Measurements from ENCODE around the gene DBR1.
A peak's percentile ranks its signal among the peaks of the same experiment; 100 is the strongest.
"Not testable (repeated sequence)": the region's sequence is repeated elsewhere in the genome, so short reads cannot be mapped to it uniquely, and the experiment has no call there.

Gene DBR1

GRCh38 chr3:138148503-138148902 is 26.2 kb downstream of the DBR1 start:
- H3K36me3 ChIP-seq (replicated peaks; ENCODE audit: insufficient read depth, low read length): no peaks in the 10 kb centered on the region
- no peaks in the 10 kb centered on the region for H3K9me2 ChIP-seq (replicated peaks; ENCODE audit: insufficient read depth, low read length)
- H3F3A ChIP-seq (ENCODE audit: insufficient read depth, low read length): no peaks in the 10 kb centered on the region
- H3K4me2 ChIP-seq (ENCODE audit: low read depth, low read length): no peak overlapping the region
- H3K9me3 ChIP-seq (replicated peaks; ENCODE audit: insufficient read depth, low read length): no peaks in the 10 kb centered on the region
- TF ChIP-seq EZH2phosphoT487 (IDR thresholded peaks at IDR 0.05; ENCODE audit: low read length) (no peak), CTCF (IDR thresholded peaks at IDR 0.05; ENCODE audit: low read length) (no peak), EZH2 (optimal IDR thresholded peaks at IDR 0.05; ENCODE audit: low read depth, low read length) (no peak)
- no peak overlapping the region for H2AFZ ChIP-seq (ENCODE audit: low read length)
- no peaks in the 10 kb centered on the region for H3K79me2 ChIP-seq (ENCODE audit: low read length)
- no peak overlapping the region for H3K4me3 ChIP-seq (ENCODE audit: low read length)
- DNase-seq: no peak
- no peaks in the 10 kb centered on the region for H4K20me1 ChIP-seq (ENCODE audit: insufficient read depth, low read length)
- H3K27me3 ChIP-seq (replicated peaks; ENCODE audit: insufficient read depth, low read length): no peaks in the 10 kb centered on the region
- H3K4me1 ChIP-seq (ENCODE audit: low read length): no peaks in the 10 kb centered on the region
- no peak overlapping the region for H3K27ac ChIP-seq (ENCODE audit: low read length)
- no peak overlapping the region for H3K9ac ChIP-seq (ENCODE audit: low read length)

- H3K9me3 ChIP-seq (replicated peaks; ENCODE audit: insufficient read depth, low read length); DNase-seq; H3K4me2 ChIP-seq (ENCODE audit: low read depth, low read length); H2AFZ ChIP-seq (ENCODE audit: low read length); H3K27ac ChIP-seq (ENCODE audit: low read length); H4K20me1 ChIP-seq (ENCODE audit: insufficient read depth, low read length); H3K36me3 ChIP-seq (replicated peaks; ENCODE audit: insufficient read depth, low read length); H3K9me2 ChIP-seq (replicated peaks; ENCODE audit: insufficient read depth, low read length); H3K4me3 ChIP-seq (ENCODE audit: low read length); H3K9ac ChIP-seq (ENCODE audit: low read length); H3K27me3 ChIP-seq (replicated peaks; ENCODE audit: insufficient read depth, low read length); H3K79me2 ChIP-seq (ENCODE audit: low read length); H3F3A ChIP-seq (ENCODE audit: insufficient read depth, low read length): not testable (repeated sequence)
- peaks cover 13% of the 10 kb centered on the region for H3K4me1 ChIP-seq (ENCODE audit: low read length)
These were observed 32.5 kb downstream of the DBR1 start for GRCh38 chr3:138142181-138142580.

- Histone ChIP-seq H3K4me2 (ENCODE audit: low read depth, low read length) (peak overlapping the region; percentile 28; the same call in 1 of the 2 replicates), H2AFZ (ENCODE audit: low read length) (no peak overlapping the region), H3K27ac (ENCODE audit: low read length) (no peak overlapping the region), H3K4me1 (ENCODE audit: low read length) (peaks cover 13% of the 10 kb centered on the region), H3K9me2 (replicated peaks; ENCODE audit: insufficient read depth, low read length) (no peaks in the 10 kb centered on the region), H3K4me3 (ENCODE audit: low read length) (no peak overlapping the region), H3K36me3 (replicated peaks; ENCODE audit: insufficient read depth, low read length) (no peaks in the 10 kb centered on the region), H4K20me1 (ENCODE audit: insufficient read depth, low read length) (no peaks in the 10 kb centered on the region), H3K27me3 (replicated peaks; ENCODE audit: insufficient read depth, low read length) (no peaks in the 10 kb centered on the region), H3K9me3 (replicated peaks; ENCODE audit: insufficient read depth, low read length) (no peaks in the 10 kb centered on the region), H3F3A (ENCODE audit: insufficient read depth, low read length) (no peaks in the 10 kb centered on the region), H3K79me2 (ENCODE audit: low read length) (no peaks in the 10 kb centered on the region), H3K9ac (ENCODE audit: low read length) (no peak overlapping the region)
- no peak for TF ChIP-seq EZH2phosphoT487 (IDR thresholded peaks at IDR 0.05; ENCODE audit: low read length)
- no peak for TF ChIP-seq CTCF (IDR thresholded peaks at IDR 0.05; ENCODE audit: low read length)
- no peak for TF ChIP-seq EZH2 (optimal IDR thresholded peaks at IDR 0.05; ENCODE audit: low read depth, low read length)
- DNase-seq: peak; percentile 39
These were observed 33.8 kb downstream of the DBR1 start for GRCh38 chr3:138140940-138141339.

- H3K9me3 ChIP-seq (replicated peaks; ENCODE audit: insufficient read depth, low read length): no peaks in the 10 kb centered on the region
- no peaks in the 10 kb centered on the region for H4K20me1 ChIP-seq (ENCODE audit: insufficient read depth, low read length)
- H3K9ac ChIP-seq (ENCODE audit: low read length): no peak overlapping the region
- H2AFZ ChIP-seq (ENCODE audit: low read length): no peak overlapping the region
- no peaks in the 10 kb centered on the region for H3K79me2 ChIP-seq (ENCODE audit: low read length)
- no peaks in the 10 kb centered on the region for H3K9me2 ChIP-seq (replicated peaks; ENCODE audit: insufficient read depth, low read length)
- no peak overlapping the region for H3K4me2 ChIP-seq (ENCODE audit: low read depth, low read length)
- H3K27me3 ChIP-seq (replicated peaks; ENCODE audit: insufficient read depth, low read length): no peaks in the 10 kb centered on the region
- H3K27ac ChIP-seq (ENCODE audit: low read length): no peak overlapping the region
- H3K4me3 ChIP-seq (ENCODE audit: low read length): no peak overlapping the region
- H3K4me1 ChIP-seq (ENCODE audit: low read length): peaks cover 13% of the 10 kb centered on the region
- H3F3A ChIP-seq (ENCODE audit: insufficient read depth, low read length): no peaks in the 10 kb centered on the region
- no peak for DNase-seq
- TF ChIP-seq EZH2 (optimal IDR thresholded peaks at IDR 0.05; ENCODE audit: low read depth, low read length) (no peak), EZH2phosphoT487 (IDR thresholded peaks at IDR 0.05; ENCODE audit: low read length) (no peak), CTCF (IDR thresholded peaks at IDR 0.05; ENCODE audit: low read length) (no peak)
- no peaks in the 10 kb centered on the region for H3K36me3 ChIP-seq (replicated peaks; ENCODE audit: insufficient read depth, low read length)
These were observed 35.0 kb downstream of the DBR1 start for GRCh38 chr3:138139691-138140090.
